ENCODE results near the gene MELTF. TPM values are rescaled to one million over a fixed set of nuclear protein-coding genes. Genes with fewer than 3 reads are reported as not detected.

MELTF gene
- total and polyA plus RNA-seq, 2 of the 13 experiments (the other 11 are each of a cell fraction or from before 2014, with no cell fraction given), result 3.2 to 7.5 TPM

DNA sequence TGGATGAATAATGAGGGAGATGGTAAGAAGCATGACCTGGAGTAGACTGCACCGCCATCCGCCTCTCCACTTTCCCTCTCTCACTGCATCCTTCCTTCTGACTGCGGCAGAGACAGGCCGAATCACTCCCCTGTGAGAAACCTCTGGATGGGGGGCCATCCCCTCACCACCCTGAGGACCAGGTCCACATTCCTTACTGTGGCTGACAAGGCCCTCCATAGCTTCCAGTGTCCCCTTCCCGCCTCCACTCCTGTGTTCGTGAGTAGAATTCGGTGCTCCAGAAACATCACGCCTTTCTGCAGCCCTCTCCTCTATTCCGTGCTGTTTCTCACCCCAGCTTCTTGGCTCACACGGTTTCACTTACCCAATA is 63.8 kb downstream of the MELTF start (continued):
- TF ChIP-seq, protein P1, sequence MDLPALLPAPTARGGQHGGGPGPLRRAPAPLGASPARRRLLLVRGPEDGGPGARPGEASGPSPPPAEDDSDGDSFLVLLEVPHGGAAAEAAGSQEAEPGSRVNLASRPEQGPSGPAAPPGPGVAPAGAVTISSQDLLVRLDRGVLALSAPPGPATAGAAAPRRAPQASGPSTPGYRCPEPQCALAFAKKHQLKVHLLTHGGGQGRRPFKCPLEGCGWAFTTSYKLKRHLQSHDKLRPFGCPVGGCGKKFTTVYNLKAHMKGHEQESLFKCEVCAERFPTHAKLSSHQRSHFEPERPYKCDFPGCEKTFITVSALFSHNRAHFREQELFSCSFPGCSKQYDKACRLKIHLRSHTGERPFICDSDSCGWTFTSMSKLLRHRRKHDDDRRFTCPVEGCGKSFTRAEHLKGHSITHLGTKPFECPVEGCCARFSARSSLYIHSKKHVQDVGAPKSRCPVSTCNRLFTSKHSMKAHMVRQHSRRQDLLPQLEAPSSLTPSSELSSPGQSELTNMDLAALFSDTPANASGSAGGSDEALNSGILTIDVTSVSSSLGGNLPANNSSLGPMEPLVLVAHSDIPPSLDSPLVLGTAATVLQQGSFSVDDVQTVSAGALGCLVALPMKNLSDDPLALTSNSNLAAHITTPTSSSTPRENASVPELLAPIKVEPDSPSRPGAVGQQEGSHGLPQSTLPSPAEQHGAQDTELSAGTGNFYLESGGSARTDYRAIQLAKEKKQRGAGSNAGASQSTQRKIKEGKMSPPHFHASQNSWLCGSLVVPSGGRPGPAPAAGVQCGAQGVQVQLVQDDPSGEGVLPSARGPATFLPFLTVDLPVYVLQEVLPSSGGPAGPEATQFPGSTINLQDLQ (CRISPR knock-in tag; IDR thresholded peaks at IDR 0.05), result no peak
- TF ChIP-seq ZNF652 (CRISPR knock-in tag; IDR thresholded peaks at IDR 0.05; ENCODE audit: borderline replicate concordance, low read depth) (no peak), PPARG (CRISPR knock-in tag; conservative IDR thresholded peaks at IDR 0.05) (no peak), ZKSCAN5 (CRISPR knock-in tag; IDR thresholded peaks at IDR 0.05) (no peak), BORCS8-MEF2B (CRISPR knock-in tag; IDR thresholded peaks at IDR 0.05) (no peak), ZFP36 (IDR thresholded peaks at IDR 0.05; ENCODE audit: borderline replicate concordance, low read depth, low read length, partially characterized antibody) (no peak), ZNF776 (CRISPR knock-in tag; IDR thresholded peaks at IDR 0.05) (no peak), RAD21 (CRISPR knock-in tag; IDR thresholded peaks at IDR 0.05) (no peak), ZNF737 (CRISPR knock-in tag; IDR thresholded peaks at IDR 0.05; ENCODE audit: borderline replicate concordance) (no peak), RAD51 (IDR thresholded peaks at IDR 0.05; ENCODE audit: borderline replicate concordance) (no peak), ZFP82 (CRISPR knock-in tag; IDR thresholded peaks at IDR 0.05; ENCODE audit: borderline replicate concordance) (0 out of 2 replicates have a peak, but pooled peaks have one; percentile 41), TCF7L2 (IDR thresholded peaks at IDR 0.05; ENCODE audit: low read depth, low read length) (no peak), ZNF10 (CRISPR knock-in tag; IDR thresholded peaks at IDR 0.05; ENCODE audit: borderline replicate concordance, low read depth) (no peak), CBX5 (CRISPR knock-in tag; IDR thresholded peaks at IDR 0.05; ENCODE audit: borderline replicate concordance) (no peak), ZNF496 (CRISPR knock-in tag; IDR thresholded peaks at IDR 0.05; ENCODE audit: insufficient replicate concordance) (no peak), NCOA1 (CRISPR knock-in tag; IDR thresholded peaks at IDR 0.05) (no peak), ZNF451 (CRISPR knock-in tag; IDR thresholded peaks at IDR 0.05) (no peak), FLYWCH1 (CRISPR knock-in tag; IDR thresholded peaks at IDR 0.05) (no peak), KAT7 (CRISPR knock-in tag; IDR thresholded peaks at IDR 0.05; ENCODE audit: borderline replicate concordance) (no peak), ATF7 (IDR thresholded peaks at IDR 0.05) (no peak), ATF7 (CRISPR knock-in tag; IDR thresholded peaks at IDR 0.05) (no peak), ZNF879 (CRISPR knock-in tag; IDR thresholded peaks at IDR 0.05) (no peak), NFE2L1 (CRISPR knock-in tag; IDR thresholded peaks at IDR 0.05; ENCODE audit: borderline replicate concordance) (no peak), NCOA5 (CRISPR knock-in tag; IDR thresholded peaks at IDR 0.05) (no peak)
- TF ChIP-seq, protein P2, sequence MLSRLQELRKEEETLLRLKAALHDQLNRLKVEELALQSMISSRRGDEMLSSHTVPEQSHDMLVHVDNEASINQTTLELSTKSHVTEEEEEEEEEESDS (CRISPR knock-in tag; IDR thresholded peaks at IDR 0.05; ENCODE audit: borderline replicate concordance), result no peak
- TF ChIP-seq, protein P3, sequence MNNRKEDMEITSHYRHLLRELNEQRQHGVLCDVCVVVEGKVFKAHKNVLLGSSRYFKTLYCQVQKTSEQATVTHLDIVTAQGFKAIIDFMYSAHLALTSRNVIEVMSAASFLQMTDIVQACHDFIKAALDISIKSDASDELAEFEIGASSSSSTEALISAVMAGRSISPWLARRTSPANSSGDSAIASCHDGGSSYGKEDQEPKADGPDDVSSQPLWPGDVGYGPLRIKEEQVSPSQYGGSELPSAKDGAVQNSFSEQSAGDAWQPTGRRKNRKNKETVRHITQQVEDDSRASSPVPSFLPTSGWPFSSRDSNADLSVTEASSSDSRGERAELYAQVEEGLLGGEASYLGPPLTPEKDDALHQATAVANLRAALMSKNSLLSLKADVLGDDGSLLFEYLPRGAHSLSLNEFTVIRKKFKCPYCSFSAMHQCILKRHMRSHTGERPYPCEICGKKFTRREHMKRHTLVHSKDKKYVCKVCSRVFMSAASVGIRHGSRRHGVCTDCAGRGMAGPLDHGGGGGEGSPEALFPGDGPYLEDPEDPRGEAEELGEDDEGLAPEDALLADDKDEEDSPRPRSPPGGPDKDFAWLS (CRISPR knock-in tag; IDR thresholded peaks at IDR 0.05; ENCODE audit: borderline replicate concordance), result no peak
- TF ChIP-seq, protein P4, sequence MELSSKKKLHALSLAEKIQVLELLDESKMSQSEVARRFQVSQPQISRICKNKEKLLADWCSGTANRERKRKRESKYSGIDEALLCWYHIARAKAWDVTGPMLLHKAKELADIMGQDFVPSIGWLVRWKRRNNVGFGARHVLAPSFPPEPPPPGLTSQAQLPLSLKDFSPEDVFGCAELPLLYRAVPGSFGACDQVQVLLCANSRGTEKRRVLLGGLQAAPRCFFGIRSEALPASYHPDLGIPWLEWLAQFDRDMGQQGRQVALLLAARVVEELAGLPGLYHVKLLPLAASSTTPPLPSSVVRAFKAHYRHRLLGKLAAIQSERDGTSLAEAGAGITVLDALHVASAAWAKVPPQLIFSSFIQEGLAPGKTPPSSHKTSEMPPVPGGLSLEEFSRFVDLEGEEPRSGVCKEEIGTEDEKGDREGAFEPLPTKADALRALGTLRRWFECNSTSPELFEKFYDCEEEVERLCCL (CRISPR knock-in tag; IDR thresholded peaks at IDR 0.05; ENCODE audit: borderline replicate concordance), result peak; percentile 65; the same call in 1 of the 2 replicates

Measured in HepG2 (cell line).